DND-41 (cell line): ENCODE data around the gene MEGF11.

ENCODE experiments used
- EZH2 ChIP-seq: IDR thresholded peaks from 3 replicates; pipeline ENCODE4 v1.6.1; 2012; ENCODE audit warnings: borderline replicate concordance, low read depth, mild to moderate bottlenecking, moderate library complexity, low read length, inconsistent platforms; ENCODE audit not compliant: severe bottlenecking
- TF ChIP-seq, protein P1 (sequence below): IDR thresholded peaks from 2 replicates; pipeline ENCODE4 v1.5.1; 2012; ENCODE audit warnings: borderline replicate concordance, low read length, moderate library complexity, mild to moderate bottlenecking; ENCODE audit not compliant: poor library complexity, severe bottlenecking; ENCODE audit errors: extremely low read depth

DNA sequence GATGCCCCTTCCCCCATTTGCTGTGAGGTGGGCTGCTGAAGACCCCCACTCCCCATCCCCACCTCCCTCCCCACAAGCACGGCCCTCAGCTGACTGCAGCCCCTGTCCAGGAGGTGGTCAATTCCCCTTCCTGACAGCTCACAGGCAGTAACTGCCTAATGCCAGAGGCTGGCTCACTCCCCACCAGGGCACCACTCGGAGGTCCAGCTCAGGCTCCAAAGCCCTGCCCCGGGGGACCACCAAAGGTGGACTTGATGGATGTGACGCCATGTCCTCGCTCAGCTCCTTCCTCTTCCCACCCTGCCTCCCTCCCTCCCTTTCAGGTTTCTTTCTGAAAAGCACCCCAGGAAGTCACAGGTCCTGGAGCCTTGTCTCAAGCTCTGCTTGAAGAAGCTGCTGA lies 82.8 kb downstream of the MEGF11 start:
- no peak for TF ChIP-seq EZH2
- TF ChIP-seq, protein P1, sequence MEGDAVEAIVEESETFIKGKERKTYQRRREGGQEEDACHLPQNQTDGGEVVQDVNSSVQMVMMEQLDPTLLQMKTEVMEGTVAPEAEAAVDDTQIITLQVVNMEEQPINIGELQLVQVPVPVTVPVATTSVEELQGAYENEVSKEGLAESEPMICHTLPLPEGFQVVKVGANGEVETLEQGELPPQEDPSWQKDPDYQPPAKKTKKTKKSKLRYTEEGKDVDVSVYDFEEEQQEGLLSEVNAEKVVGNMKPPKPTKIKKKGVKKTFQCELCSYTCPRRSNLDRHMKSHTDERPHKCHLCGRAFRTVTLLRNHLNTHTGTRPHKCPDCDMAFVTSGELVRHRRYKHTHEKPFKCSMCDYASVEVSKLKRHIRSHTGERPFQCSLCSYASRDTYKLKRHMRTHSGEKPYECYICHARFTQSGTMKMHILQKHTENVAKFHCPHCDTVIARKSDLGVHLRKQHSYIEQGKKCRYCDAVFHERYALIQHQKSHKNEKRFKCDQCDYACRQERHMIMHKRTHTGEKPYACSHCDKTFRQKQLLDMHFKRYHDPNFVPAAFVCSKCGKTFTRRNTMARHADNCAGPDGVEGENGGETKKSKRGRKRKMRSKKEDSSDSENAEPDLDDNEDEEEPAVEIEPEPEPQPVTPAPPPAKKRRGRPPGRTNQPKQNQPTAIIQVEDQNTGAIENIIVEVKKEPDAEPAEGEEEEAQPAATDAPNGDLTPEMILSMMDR: no peak
